ENCODE data around the gene INO80E.
"Not testable (repeated sequence)": the region's sequence is repeated elsewhere in the genome, so short reads cannot be mapped to it uniquely, and the experiment has no call there.

INO80E gene, protein sequence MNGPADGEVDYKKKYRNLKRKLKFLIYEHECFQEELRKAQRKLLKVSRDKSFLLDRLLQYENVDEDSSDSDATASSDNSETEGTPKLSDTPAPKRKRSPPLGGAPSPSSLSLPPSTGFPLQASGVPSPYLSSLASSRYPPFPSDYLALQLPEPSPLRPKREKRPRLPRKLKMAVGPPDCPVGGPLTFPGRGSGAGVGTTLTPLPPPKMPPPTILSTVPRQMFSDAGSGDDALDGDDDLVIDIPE

DNA sequence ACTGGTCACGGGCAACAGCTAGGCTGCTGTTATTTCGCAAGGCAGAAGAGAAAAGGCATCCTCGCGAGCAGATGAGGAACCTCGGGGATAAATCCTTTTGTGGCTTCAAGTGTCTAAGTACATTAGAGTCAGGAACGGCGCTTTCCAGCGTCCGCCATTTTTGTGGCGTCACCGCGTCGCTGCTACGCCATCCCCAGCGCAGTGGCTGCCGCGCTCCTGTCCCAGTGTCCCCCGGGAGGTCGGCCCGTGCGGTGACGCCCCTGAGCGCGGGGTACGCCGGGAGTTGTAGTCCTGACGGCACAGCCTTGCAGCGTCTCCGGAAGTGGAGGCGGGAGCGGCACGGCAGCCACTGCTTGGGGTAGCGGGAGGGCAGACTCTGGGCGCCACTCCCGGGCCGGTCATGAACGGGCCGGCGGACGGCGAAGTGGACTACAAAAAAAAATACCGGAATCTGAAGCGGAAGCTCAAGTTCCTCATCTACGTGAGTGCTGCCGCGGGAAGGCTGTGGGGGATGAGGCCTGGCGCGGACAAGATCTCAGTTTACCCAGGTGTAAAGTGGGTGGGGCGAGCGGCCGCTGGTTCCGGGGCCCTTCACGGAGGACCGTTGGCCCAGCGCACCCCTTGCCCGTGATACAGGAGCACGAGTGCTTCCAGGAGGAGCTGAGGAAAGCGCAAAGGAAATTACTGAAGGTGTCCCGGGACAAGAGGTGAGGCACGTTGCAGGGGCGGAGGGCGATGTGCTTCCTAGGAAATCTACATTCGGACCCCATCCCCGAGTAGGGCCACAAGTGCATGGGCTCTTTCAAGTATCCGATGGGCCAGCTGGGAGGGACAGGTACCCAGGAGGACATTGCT lies at the start of gene INO80E:
Gene INO80E, plus strand, starts transcription at position 331 of the 855 bp plus-strand sequence. Its CDS starts 70 bp downstream, at position 401.
- peak; percentile 98 for DNase-seq (ENCODE audit: low spot score)

DNA sequence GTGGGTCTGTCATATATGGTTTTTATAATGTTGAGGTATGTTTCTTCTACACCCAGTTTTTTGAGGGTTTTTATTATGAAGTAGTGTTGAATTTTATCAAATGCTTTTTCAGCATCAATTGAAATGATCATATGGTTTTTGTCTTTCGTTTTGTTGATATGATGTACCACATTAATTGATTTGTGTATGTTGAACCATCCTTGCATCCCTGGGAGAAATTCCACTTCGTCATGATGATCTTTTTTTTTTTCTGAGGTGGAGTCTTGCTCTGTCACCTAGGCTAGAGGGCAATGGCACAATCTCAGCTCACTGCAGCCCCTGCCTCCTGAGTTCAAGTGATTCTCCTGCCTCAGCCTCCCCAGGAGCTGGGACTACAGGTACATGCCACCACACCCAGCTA lies 48.1 kb upstream of the INO80E start:
- no peak for DNase-seq (ENCODE audit: low spot score)

DNA sequence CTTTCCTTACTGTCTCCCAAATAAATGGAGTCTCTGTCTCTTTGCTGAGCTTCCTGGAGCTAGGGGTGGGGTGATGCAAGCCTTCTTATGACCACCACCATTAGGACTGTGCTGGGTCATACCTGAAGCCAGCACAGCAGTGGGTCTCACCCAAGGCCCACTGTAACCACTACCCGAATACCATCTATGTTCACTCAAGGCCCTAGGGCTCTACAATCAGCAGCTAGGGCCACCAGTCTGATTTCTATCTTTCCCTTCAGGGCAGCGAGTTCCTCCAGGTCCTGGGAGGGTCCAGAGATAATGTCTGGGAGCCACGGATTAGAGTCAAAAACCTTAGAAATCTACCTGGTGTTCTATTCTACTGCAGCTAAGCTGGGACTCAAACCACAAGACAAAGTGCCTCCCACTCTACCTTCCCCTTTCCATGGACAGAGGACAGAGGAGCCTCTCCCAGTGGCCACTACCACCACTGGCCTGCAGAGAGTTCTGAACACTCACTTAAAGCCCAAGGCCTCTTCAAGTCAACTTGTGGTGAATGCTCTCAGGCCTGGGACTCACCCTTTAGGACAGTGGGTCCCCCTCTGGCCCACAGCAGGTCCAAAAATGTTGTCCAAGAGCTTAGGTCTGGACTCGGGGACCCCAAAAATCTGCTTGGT lies 45.1 kb upstream of the INO80E start:
- no peak for DNase-seq (ENCODE audit: low spot score)

DNA sequence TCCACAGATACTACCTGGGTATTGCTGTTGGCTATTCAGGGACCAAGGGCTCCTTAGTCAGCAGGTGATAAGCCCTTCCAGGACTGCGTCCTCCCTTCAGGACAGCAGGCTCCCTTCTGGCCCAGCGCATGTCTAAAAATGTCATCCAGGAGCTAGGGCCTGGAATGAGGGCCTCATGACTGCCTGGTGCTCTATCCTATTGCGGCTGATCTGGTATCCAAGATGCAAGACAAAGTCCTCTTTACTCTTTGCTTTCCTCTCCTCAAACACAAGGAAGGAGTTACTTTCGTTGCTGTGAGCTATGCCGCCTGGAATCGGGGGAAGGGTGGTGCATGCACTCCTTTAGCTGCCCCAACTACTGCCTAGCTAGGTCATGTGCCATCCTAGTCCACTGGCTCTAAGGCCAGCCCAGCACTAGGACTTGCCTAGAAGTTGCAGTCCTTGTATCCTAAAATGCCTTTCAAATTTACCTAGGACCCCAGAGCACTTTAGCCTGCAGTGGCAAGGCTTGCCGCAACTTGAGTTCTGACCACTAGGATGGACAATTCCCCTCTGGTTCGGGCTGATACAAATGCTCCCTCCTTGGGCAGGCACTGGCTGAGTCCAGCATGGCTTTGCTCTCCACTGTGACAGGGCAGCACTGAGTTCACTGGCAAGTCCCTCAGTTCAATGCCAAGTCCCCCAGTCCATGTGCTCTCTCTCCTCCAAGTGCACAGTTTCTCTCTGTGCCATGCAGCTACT lies 44.2 kb upstream of the INO80E start:
- no peak for DNase-seq (ENCODE audit: low spot score)

DNA sequence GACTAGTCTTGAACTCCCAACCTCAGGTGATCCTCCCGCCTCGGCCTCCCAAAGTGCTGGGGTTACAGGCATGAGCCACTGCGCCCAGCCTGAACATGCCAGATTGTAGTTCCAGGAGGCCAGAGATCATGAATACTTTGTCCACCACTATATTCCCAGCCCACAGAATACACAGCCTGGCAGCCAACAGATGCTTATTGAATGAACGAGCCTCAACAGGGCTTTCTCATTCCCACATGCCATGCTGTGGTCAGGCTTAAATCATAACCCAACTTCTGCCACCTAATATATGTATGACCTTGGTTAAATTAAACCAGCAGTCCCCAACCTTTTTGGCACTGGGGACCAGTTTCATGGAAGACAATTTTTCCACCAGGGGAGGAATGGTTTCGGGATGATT lies 37.3 kb upstream of the INO80E start:
- no peak for DNase-seq (ENCODE audit: low spot score)

DNA sequence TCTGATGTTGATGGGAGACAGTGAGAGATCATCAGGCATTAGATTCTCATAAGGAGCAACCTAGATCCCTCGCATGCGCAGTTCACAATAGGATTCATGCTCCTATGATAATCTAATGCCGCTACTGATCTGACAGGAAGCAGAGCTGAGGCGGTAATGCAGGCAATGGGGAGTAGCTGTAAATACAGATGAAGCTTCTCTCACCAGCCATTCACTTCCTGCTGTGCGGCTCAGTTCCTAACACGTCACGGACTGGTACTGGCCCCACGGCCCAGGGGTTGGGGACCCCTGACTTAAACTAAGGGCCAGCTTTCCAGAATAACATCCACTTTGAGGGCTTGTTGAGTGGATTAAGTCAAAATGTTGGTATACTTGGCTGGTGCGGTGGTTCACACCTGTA lies 36.7 kb upstream of the INO80E start:
- DNase-seq (ENCODE audit: low spot score) = no peak

DNA sequence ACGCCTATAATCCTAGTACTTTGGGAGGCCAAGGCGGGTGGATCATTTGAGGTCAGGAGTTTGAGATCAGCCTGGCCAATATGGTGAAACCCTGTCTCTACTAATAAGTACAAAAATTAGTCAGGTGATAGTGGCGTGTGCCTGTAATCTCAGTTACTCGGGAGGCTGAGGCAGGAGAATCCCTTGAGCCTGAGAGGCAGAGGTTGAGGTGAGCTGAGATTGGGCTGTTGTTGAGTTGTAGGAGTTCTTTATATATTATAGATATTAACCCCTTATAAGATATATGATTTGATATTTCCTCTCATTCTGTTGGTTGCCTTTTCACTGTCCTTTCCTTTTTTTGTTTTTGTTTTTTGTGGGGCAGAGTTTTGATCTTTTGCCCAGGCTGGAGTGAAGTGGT lies 36.2 kb upstream of the INO80E start:
- not testable (repeated sequence) for DNase-seq (ENCODE audit: low spot score)

DNA sequence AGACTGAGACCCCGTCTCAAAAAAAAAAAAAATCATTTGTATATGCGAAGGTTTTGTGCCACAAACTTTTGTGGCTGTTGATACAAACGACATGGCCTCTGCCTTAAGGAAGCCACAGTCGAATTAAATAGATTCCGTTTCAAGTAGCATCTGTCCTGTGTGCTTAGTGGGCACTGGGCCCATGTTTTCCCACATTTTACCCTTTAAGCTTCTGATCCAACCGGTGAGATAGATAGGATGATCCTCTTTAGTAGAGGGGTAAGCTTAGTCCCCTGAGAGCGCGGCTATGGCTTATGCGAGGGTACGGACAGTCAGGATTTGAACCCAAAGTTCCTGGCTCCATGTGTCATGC lies 34.9 kb upstream of the INO80E start:
- DNase-seq (ENCODE audit: low spot score) = no peak

DNA sequence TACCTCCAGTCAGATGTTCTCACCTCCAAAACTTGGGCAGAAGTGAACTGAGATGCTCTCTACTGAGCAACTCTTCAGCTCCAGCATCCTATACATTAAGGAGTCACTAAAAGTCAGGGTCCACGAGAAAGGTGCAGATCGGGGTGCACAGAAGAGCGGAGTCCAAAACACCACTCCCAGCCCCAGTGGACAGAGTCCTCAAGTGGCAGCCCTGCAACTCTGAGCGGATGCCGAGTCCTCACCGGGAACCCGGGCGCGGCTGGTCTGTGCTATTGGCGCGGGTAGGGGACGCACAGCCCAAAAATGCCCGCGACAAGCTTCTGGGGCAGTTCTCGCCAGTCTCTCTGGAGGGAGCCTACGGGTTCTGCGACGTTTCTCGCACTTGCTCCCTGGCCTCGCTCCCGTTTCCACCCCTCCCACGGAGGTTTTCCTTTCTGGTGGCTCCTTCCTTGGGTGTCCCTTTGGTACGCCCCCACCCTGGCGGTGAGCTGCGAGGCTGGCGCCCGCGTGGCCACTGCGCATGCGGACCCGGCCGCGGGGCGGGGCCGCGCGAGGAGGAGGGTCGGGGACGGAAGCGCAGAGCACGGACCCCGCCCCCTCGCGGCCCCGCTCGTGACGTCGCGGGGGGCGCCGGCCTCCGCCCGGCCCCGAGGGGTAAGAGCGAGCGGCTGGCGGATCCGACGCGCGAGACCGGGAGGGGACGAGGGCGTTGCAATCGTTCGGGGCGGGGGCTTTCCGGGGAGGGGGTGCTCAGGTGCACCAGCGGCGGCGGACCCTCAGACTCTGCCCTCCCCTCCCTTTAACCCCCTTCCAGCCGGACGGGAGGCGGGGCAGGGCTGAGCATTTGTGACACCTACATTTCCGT lies 34.3 kb upstream of the INO80E start, which contains the start of gene TMEM219:
Gene TMEM219, plus strand, starts transcription at position 601 of the 865 bp plus-strand sequence. CDS start 1,065 bp downstream, outside the sequence.
- peak; percentile 99 for DNase-seq (ENCODE audit: low spot score)

DNA sequence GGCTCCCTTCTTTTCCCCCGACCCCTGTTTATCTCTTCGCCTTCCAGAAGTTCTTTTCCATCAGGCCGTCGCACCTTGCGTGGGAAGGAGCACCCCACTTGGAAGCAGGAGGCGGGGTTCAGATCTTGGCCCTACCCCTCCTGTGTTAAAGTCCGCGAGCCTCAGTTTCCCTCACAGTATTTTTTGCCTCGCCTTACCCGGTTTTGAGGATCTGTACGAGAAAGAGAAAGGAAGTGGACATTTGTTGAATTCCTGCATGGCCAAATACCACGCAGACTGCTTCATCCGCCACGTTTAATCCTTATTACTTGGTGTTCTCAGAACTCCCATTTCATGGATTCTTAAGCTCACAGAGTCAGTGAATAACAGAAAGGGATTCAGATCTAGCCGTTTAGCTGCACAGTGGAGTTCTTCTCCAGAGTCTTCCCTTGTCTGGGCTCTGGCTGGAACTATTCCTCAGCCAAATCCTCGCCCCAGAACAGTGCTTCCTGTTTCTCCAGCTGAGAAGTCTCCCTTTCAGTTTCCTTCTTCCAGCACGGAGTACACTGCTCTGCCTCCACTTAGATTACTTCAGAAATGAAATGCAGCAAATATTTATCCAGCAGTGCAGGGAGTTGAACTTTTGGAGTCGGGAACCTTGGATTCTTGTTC lies 33.6 kb upstream of the INO80E start:
- peak; percentile 50 for DNase-seq (ENCODE audit: low spot score)

DNA sequence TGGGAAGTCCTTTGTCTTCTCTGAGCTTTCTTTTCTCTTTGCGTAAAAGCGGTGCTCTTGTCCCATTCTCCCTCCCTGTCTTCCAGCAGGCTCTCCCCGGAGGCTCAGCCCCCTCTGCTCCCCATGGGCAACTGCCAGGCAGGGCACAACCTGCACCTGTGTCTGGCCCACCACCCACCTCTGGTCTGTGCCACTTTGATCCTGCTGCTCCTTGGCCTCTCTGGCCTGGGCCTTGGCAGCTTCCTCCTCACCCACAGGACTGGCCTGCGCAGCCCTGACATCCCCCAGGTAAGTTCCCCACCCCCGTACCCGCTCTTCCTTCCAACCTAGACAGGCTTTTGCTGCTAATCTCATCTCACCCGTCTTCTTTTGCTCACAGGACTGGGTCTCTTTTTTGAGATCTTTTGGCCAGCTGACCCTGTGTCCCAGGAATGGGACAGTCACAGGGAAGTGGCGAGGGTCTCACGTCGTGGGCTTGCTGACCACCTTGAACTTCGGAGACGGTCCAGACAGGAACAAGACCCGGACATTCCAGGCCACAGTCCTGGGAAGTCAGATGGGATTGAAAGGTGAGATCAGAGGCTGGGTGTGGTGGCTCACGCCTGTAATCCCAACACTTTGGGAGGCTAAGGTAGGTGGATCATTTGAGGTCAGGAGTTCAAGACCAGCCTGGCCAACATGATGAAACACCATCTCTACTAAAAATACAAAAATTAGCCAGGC lies 32.9 kb upstream of the INO80E start:
- no peak for DNase-seq (ENCODE audit: low spot score)

DNA sequence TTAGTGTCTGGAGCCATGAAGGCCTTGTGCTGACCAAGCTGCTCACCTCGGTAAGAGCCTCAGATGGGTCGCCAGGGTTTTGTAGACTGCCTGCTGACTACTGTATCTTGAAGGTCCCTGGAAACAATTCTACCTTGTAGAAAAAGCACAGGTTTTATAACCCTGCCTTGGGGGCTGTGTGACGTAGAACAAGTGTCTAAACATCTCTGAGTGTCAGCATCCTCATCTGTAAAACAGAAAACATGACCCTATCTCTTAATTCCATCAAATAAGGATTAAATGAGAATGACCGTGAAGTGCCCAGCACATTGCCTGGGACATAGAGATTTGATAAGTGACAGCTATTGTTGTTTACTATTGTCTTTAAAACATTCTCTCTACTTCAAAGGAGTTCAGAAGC lies 27.8 kb upstream of the INO80E start:
- DNase-seq (ENCODE audit: low spot score) = no peak

DNA sequence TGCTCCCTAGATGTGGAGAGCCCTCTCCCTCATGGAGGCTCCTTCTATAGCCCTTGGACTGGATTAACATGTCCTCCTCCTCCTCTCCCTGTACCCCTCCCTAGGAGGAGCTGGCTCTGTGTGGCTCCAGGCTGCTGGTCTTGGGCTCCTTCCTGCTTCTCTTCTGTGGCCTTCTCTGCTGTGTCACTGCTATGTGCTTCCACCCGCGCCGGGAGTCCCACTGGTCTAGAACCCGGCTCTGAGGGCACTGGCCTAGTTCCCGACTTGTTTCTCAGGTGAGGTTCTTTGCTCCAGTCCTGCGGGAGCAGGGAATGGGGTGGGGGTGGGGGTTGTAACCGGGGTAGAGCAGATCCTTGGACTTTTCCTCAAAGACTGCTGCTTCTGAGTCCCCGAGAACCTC lies 24.7 kb upstream of the INO80E start:
- DNase-seq (ENCODE audit: low spot score) = no peak

DNA sequence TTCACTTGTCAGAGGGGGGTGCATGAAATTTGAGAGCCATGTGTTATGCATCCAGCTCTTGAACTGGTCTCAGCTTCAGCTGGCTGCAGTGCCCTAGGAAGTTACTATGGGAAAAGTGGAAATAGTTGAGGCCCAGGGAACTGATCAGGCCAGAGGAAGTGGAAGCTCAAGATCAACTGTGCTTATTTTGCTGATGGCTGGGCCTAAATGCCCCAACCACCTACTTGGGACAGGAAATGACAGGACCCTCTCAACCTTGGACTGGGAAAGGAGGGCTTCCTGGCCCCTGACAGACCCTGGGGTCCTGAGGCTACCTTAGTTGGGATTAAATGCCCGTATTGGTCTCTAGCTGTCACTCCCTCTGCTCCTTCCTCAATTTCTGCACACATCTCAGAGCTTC lies 23.5 kb upstream of the INO80E start:
- no peak for DNase-seq (ENCODE audit: low spot score)

DNA sequence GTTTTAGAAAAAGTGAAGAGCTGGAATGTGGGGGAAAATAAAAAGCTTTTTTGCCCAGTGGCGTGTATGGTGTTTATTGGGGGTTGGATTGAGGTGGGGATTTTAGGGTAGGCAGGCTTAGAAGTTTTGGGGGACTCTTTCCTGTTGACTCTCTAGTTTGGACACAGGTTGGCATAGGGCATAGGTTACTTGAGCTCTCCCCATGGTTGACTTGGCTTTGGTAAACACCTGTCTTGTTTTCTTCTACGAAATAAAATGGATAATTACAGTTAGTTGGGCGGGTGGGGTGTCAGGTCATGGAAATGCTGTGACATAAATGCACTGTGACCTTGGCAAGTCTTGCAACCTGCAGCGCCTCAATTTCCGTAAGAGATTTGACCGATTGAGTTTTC lies 23.1 kb upstream of the INO80E start:
- DNase-seq (ENCODE audit: low spot score) = no peak

DNA sequence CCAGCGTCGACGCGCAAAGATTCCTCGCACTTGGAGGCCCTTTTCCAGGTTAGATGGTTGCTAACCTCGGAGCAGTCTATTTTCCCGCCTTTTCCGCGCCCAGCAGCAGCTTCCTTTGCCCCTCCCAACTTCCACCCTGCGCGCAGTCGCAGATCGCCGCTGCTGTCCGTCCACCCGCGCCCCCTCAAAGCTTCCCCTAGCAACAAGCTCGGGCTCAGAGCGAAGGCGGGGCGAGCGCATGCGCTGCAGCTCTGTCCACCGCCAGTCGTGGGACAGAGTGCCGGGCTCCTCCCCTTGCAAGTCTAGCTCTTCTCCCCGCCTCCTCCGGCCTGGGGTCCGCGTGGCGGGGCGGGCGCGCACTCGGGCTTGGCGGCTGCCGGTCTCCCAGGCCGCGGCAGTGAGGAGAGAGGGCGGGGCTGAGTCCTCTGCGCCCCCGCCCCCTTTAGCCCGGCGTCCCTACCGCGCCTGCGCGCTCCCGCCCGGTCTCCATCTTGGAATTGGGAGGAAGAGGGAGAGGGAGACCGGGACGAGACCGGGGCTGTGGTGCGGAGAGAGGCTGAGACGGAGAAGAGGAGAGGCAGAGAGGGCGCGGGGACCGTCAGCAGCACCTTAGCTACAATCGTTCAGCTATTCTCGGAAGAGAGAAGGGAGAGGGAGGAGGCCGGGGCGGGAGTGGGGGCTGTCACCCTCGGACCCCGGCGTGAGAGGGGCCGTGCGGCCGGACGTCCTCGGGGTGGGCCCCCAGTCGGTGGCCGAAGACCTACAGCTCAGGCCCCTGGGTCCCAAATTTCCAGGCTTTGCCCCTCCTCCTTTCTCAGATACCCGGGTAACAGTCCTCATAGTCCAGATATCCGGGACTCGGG lies 22.4 kb upstream of the INO80E start, which contains the start of gene TAOK2:
Gene TAOK2, plus strand, starts transcription at position 485 of the 863 bp plus-strand sequence. CDS start 3,905 bp downstream, outside the sequence.
- peak; percentile 99 for DNase-seq (ENCODE audit: low spot score)

DNA sequence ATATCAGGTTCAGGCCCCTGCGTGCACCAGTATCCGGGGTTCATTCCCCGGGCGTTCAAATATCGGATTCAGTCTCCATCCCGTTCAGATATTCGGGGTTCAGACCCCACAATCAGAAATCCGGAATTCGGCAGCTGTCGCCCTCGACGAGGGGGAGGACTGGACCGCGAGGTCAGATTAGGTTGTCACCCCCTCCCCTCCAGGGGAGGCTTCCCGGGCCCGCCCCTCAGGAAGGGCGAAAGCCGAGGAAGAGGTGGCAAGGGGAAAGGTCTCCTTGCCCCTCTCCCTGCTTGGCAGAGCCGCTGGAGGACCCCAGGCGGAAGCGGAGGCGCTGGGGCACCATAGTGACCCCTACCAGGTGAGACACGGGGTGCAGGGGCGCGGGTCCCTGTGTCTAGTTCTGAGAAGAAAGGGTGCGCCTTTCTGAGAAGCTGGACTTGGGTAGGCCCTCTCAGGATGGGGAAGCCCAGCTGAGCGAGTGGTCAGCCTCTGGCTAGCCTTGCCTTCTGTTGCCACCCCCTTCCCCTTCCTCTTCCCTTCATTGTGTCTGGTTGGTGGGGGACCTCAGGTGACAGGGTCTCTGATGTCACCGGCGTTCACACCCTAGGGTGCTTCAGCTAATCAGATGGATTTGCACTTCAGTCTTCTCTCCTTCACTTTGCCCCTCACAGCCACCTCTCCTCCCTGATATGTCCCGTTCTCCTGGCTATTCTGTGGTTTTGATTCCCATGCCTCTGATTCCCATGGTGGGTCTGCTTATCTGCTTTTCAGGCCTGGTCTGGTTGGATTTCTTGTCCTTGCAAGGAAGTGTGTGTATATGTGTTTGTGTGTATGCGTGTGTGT lies 21.5 kb upstream of the INO80E start:
- no peak for DNase-seq (ENCODE audit: low spot score)

DNA sequence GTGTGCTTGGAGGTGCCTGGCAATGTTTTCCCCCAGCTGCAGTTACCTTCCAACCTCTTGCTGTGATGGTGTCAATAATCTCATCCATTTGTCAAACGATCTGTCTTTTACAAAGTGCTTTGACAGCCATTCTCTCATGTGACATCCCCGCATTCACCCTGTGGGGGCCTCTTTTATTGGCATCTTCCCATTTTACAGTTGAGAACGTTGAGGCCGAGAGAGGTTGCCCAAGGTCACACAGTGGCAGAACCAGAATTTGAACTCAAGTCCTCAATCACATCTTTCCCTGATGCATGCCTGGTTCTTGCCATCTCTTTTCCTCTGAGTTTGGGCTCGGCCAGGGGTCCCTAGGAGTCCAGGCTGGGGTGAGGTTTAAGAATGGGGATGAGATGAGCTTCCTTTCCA lies 20.9 kb upstream of the INO80E start:
- no peak for DNase-seq (ENCODE audit: low spot score)

All from GM03348 (cell line).